Activated CD8-positive, alpha-beta T cell treated with anti-CD3 and anti-CD28 coated beads for 36 hours (primary cell): Measurements from ENCODE around the gene CRELD1. TPM values are rescaled to one million over a fixed set of nuclear protein-coding genes. Genes with fewer than 3 reads are reported as not detected.

Experiments used
- ATAC-seq: fragments of 200-7000 bp; cut with Tn5 transposase; one replicate; pipeline ENCODE4 v1.10.0; 2021; ENCODE audit warnings: mild to moderate bottlenecking, moderate library complexity
- CTCF ChIA-PET: fragments of 350-600 bp; sonication (Branson Sonifier 250); formaldehyde crosslinking; loops from one replicate; lab custom pipeline; 2021; ENCODE audit warnings: antibody characterized with exemption; lab: Charles Lee
- POLR2A ChIA-PET: fragments of 350-600 bp; sonication (Branson Sonifier 250); formaldehyde crosslinking; loops from one replicate; lab custom pipeline; 2021; ENCODE audit warnings: antibody characterized with exemption; lab: Charles Lee
- DNase-seq: peaks from one replicate; pipeline ENCODE4 v3.0.0-alpha.2; 2020
- H3K27ac Mint-ChIP-seq: one replicate; pipeline ENCODE4 v1.8.0; 2021; ENCODE audit warnings: mild to moderate bottlenecking, mixed read lengths
- H3K27me3 Mint-ChIP-seq: one replicate; pipeline ENCODE4 v1.8.0; 2021; ENCODE audit warnings: mixed read lengths
- H3K36me3 Mint-ChIP-seq: one replicate; pipeline ENCODE4 v1.8.0; 2021; ENCODE audit warnings: low read depth, mixed read lengths
- H3K4me1 Mint-ChIP-seq: one replicate; pipeline ENCODE4 v1.8.0; 2021; ENCODE audit warnings: low read depth, mixed read lengths
- H3K4me3 Mint-ChIP-seq: one replicate; pipeline ENCODE4 v1.8.0; 2021; ENCODE audit warnings: mild to moderate bottlenecking, moderate library complexity, mixed read lengths
- H3K9me3 Mint-ChIP-seq: one replicate; pipeline ENCODE4 v1.8.0; 2021; ENCODE audit warnings: mixed read lengths
- CTCF ChIP-seq: fragments of 200-600 bp; IDR thresholded peaks from one replicate; pipeline ENCODE4 v1.8.0; 2022; ENCODE audit warnings: antibody characterized with exemption, mild to moderate bottlenecking
- intact Hi-C: fragments of 100-400 bp; cut with micrococcal nuclease; formaldehyde crosslinking; loops from one replicate; pipeline ENCODE4 v1.10.0; 2022
- total RNA-seq, 2 experiments: library from RNA; stranded (reverse); gene quantifications; one replicate each; pipeline ENCODE4 v1.2.3, GENCODE V29; 2021

The CRELD1 gene, protein sequence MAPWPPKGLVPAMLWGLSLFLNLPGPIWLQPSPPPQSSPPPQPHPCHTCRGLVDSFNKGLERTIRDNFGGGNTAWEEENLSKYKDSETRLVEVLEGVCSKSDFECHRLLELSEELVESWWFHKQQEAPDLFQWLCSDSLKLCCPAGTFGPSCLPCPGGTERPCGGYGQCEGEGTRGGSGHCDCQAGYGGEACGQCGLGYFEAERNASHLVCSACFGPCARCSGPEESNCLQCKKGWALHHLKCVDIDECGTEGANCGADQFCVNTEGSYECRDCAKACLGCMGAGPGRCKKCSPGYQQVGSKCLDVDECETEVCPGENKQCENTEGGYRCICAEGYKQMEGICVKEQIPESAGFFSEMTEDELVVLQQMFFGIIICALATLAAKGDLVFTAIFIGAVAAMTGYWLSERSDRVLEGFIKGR
- 10 to 100 TPM in 1 of 2 experiments, 1 to 10 TPM in 1; 9.4 to 13.0 TPM for total RNA-seq

GRCh38 chr3:9933561-9934234, at the start of gene CRELD1:
Gene CRELD1 (plus strand): TSS chr3:9933834. CDS start chr3:9934439, 605 bp downstream.
- Mint-ChIP-seq H3K4me3 (peak within 1 kb of the TSS; percentile 83), H3K36me3 (peaks cover 1% of the 10 kb centered on the region), H3K4me1 (peaks cover 32% of the 10 kb centered on the region), H3K27ac (peak within 1 kb of the TSS; percentile 91), H3K9me3 (no peaks in the 10 kb centered on the region), H3K27me3 (no peaks in the 10 kb centered on the region)
- intact Hi-C loops = loop anchor here (5.0 kb wide), 1 partner anchor 86 kb away; no protein-coding TSS in a partner anchor
- POLR2A ChIA-PET = interaction anchor here (0.7 to 6.9 kb wide), 12 partner anchors 9 to 202 kb away, joined by 3 to 57 read pairs (median 6); partner anchors contain the start of genes BRPF1, EMC3, JAGN1 and PRRT3
- ATAC-seq = peak; percentile 86
- DNase-seq = peak; percentile 97
- CTCF ChIA-PET = interaction anchor here (0.8 to 5.9 kb wide), 26 partner anchors 9 to 354 kb away, joined by 3 to 46 read pairs (median 7); partner anchors contain the start of genes IL17RE, JAGN1, PRRT3 and RPUSD3
- TF ChIP-seq CTCF = no peak

GRCh38 chr3:9884555-9885165, 49.0 kb upstream of the CRELD1 start:
- no peaks in the 10 kb centered on the region for H3K36me3 Mint-ChIP-seq
- DNase-seq (no peak), ATAC-seq (no peak)
- intact Hi-C loops = no loop called here
- H3K4me3 Mint-ChIP-seq = no peak overlapping the region
- H3K4me1 Mint-ChIP-seq = no peaks in the 10 kb centered on the region
- H3K27me3 Mint-ChIP-seq = no peaks in the 10 kb centered on the region
- no peak for TF ChIP-seq CTCF
- H3K27ac Mint-ChIP-seq = no peak overlapping the region
- no peaks in the 10 kb centered on the region for H3K9me3 Mint-ChIP-seq
- ChIA-PET POLR2A (interaction anchor here (0.7 kb wide), 1 partner anchor 10 kb away, joined by 4 read pairs; no protein-coding TSS in a partner anchor), CTCF (interaction anchor here (1.2 to 2.1 kb wide), 4 partner anchors 9 to 98 kb away, joined by 3 to 6 read pairs (median 4); no protein-coding TSS in a partner anchor)

DNA sequence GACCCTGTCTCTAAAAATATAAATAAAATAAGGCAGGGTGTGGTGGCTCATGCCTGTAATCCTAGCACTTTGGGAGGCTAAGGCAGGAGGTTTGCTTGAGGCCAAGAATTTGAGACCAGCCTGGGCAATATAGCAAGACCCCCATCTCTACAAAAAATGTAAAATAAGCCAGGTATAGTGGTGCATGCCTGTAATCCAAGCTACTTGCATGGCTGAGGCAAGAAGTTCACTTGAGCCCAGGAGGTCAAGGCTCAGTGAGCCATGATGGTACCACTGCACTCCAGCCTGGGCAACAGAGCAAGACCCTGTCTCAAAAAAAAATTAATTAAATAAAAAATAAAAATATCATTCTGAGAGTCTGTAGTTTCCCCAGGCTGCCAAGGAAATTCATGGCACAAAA, 47.3 kb upstream of the CRELD1 start:
- Mint-ChIP-seq H3K9me3 (no peaks in the 10 kb centered on the region), H3K4me3 (no peak overlapping the region), H3K4me1 (peaks cover 1% of the 10 kb centered on the region), H3K27me3 (no peaks in the 10 kb centered on the region), H3K36me3 (peaks cover 7% of the 10 kb centered on the region), H3K27ac (no peak overlapping the region)
- no peak for DNase-seq
- POLR2A ChIA-PET = no interaction called here
- intact Hi-C loops = no loop called here
- no peak for ATAC-seq
- no peak for TF ChIP-seq CTCF
- CTCF ChIA-PET = no interaction called here

- Mint-ChIP-seq H3K4me3 (no peak overlapping the region), H3K9me3 (no peaks in the 10 kb centered on the region), H3K36me3 (peaks cover 14% of the 10 kb centered on the region), H3K4me1 (peaks cover 5% of the 10 kb centered on the region), H3K27ac (no peak overlapping the region), H3K27me3 (no peaks in the 10 kb centered on the region)
- ChIA-PET POLR2A (no interaction called here), CTCF (no interaction called here)
- TF ChIP-seq CTCF = no peak
- DNase-seq (no peak), ATAC-seq (no peak)
- intact Hi-C loops = no loop called here
Measured at GRCh38 chr3:9887480-9887879, 46.2 kb upstream of the CRELD1 start.
